Neural cell (in vitro differentiated cells): Measurements from ENCODE around the gene COL5A1. TPM values are rescaled to one million over a fixed set of nuclear protein-coding genes. Genes with fewer than 3 reads are reported as not detected.

Experiments used
- H2AFZ ChIP-seq: fragments of 200-600, 300-800 bp; sonication (generic), shearing (Covaris generic); 2 replicates; pipeline ENCODE4 v1.6.0; 2014; ENCODE audit warnings: low read depth, mild to moderate bottlenecking, antibody characterized with exemption, low read length, moderate library complexity
- H3F3A ChIP-seq: fragments of 200-600 bp; shearing (Covaris generic); 2 replicates; pipeline ENCODE4 v1.6.1; 2016; ENCODE audit warnings: mild to moderate bottlenecking, moderate library complexity, mixed read lengths, antibody characterized with exemption, low read length; ENCODE audit not compliant: insufficient read depth, poor library complexity, severe bottlenecking
- H3K27ac ChIP-seq: fragments of 200-600, 300-800 bp; sonication (generic), shearing (Covaris generic); 2 replicates; pipeline ENCODE4 v1.5.1; 2014; ENCODE audit warnings: mild to moderate bottlenecking, low read length, moderate library complexity
- H3K27me3 ChIP-seq: fragments of 300-800, 200-600 bp; sonication (generic), shearing (Covaris generic); 2 replicates; pipeline ENCODE4 v1.6.0; 2014; ENCODE audit warnings: mild to moderate bottlenecking, low read depth, low read length, moderate library complexity; ENCODE audit not compliant: insufficient read depth
- H3K36me3 ChIP-seq: fragments of 300-800, 200-600 bp; sonication (generic), shearing (Covaris generic); 2 replicates; pipeline ENCODE4 v1.5.1; 2014; ENCODE audit warnings: mild to moderate bottlenecking, antibody characterized with exemption, low read length, moderate library complexity; ENCODE audit not compliant: insufficient read depth
- H3K4me2 ChIP-seq: fragments of 300-800, 200-600 bp; sonication (generic), shearing (Covaris generic); 2 replicates; pipeline ENCODE4 v1.6.0; 2014; ENCODE audit warnings: mild to moderate bottlenecking, low read length
- H3K4me3 ChIP-seq: fragments of 300-800, 200-600 bp; sonication (generic), shearing (Covaris generic); 2 replicates; pipeline ENCODE4 v1.5.1; 2014; ENCODE audit warnings: mild to moderate bottlenecking, low read length, moderate library complexity
- H3K79me2 ChIP-seq: fragments of 200-600 bp; shearing (Covaris generic); replicated peaks from 2 replicates; pipeline ENCODE4 v1.6.0; 2014; ENCODE audit warnings: mild to moderate bottlenecking, low read length, moderate library complexity; ENCODE audit not compliant: insufficient read depth
- H3K9ac ChIP-seq: fragments of 300-800, 200-600 bp; sonication (generic), shearing (Covaris generic); 2 replicates; pipeline ENCODE4 v1.6.1; 2016; ENCODE audit warnings: mild to moderate bottlenecking, low read length, mixed read lengths
- H3K9me2 ChIP-seq: fragments of 200-600 bp; shearing (Covaris generic); 2 replicates; pipeline ENCODE4 v1.6.1; 2016; ENCODE audit warnings: mild to moderate bottlenecking, low read length, mixed read lengths; ENCODE audit not compliant: insufficient read depth
- H3K9me3 ChIP-seq: fragments of 200-600, 300-800 bp; sonication (generic), shearing (Covaris generic); 2 replicates; pipeline ENCODE4 v1.6.1; 2016; ENCODE audit warnings: mild to moderate bottlenecking, mixed run types, low read length, moderate library complexity, mixed read lengths
- H4K20me1 ChIP-seq: fragments of 200-600 bp; shearing (Covaris generic); 2 replicates; pipeline ENCODE4 v1.6.1; 2016; ENCODE audit warnings: mild to moderate bottlenecking, mixed run types; ENCODE audit not compliant: insufficient read depth
- EP300 ChIP-seq: fragments of 450-650 bp; conservative IDR thresholded peaks from 2 replicates; pipeline ENCODE4 v1.6.1; 2014; ENCODE audit warnings: antibody characterized with exemption, mild to moderate bottlenecking, moderate library complexity; ENCODE audit not compliant: poor library complexity, severe bottlenecking
- EZH2 ChIP-seq: fragments of 200-600, 300-800 bp; shearing (Covaris generic), sonication (generic); IDR thresholded peaks from 2 replicates; pipeline ENCODE4 v1.6.1; 2014; ENCODE audit warnings: antibody characterized with exemption, low read length, borderline replicate concordance, mild to moderate bottlenecking; ENCODE audit not compliant: insufficient read depth, poor library complexity, severe bottlenecking
- MXI1 ChIP-seq: fragments of 450-650 bp; conservative IDR thresholded peaks from 2 replicates; pipeline ENCODE4 v1.6.1; 2014; ENCODE audit warnings: antibody characterized with exemption, mild to moderate bottlenecking; ENCODE audit not compliant: poor library complexity, severe bottlenecking
- POLR2AphosphoS5 ChIP-seq: IDR thresholded peaks from 2 replicates; pipeline ENCODE4 v1.6.1; 2012
- RAD21 ChIP-seq: fragments of 450-650 bp; conservative IDR thresholded peaks from 2 replicates; pipeline ENCODE4 v1.6.1; 2014; ENCODE audit warnings: antibody characterized with exemption, mild to moderate bottlenecking, moderate library complexity
- REST ChIP-seq: IDR thresholded peaks from 2 replicates; pipeline ENCODE4 v1.6.1; 2012; ENCODE audit warnings: borderline replicate concordance
- SMC3 ChIP-seq: fragments of 450-650 bp; conservative IDR thresholded peaks from 2 replicates; pipeline ENCODE4 v1.6.1; 2014; ENCODE audit warnings: antibody characterized with exemption, mild to moderate bottlenecking, moderate library complexity; ENCODE audit not compliant: poor library complexity
- TAF1 ChIP-seq: IDR thresholded peaks from 2 replicates; pipeline ENCODE4 v1.6.1; 2012; ENCODE audit warnings: low read depth
- polyA plus RNA-seq: library from polyadenylated mRNA; depleted of rRNA; stranded (reverse); fragments of >200 nt; gene quantifications from 2 replicates; pipeline ENCODE4 v1.2.3, GENCODE V29; 2014
- TF ChIP-seq, protein P1 (sequence below): fragments of 450-650 bp; IDR thresholded peaks from 2 replicates; pipeline ENCODE4 v1.5.1; 2014; ENCODE audit warnings: antibody characterized with exemption, mild to moderate bottlenecking, moderate library complexity; ENCODE audit not compliant: poor library complexity, severe bottlenecking

The COL5A1 gene
- polyA plus RNA-seq, 1 donor from 2014 or later: not detected

DNA sequence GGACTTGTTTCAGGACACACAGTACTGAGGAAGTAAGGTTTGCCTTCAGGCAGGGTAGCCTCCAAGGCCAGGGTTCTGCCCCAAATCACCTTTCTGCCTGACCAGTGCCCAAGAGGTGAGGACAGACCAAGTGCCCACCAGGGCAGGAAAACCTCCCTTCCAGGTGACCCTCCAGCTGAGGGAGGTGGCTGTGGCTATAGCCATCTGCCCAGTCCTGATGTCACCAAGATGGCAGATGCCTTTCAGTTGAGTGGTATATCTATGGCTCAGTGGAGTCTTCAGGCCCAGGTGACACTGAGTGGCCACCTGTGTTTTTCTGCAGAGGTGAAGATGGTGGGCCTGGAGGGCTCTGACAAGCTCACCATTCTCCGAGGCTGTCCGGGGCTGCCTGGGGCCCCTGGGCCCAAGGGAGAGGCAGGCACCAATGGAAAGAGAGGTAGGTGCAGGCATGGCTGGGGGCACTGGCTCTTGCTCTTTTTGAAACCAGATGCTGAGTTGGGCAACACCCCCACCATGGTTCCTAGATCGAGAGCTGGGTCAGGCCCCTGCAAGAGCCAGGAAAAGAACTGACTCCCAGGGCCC is 240.7 kb downstream of the COL5A1 start:
- Histone ChIP-seq H3K27me3 (no peaks in the 10 kb centered on the region), H3K79me2 (no peaks in the 10 kb centered on the region), H3K9me2 (no peaks in the 10 kb centered on the region), H3K27ac (no peak overlapping the region), H3K4me2 (no peak overlapping the region), H3K9me3 (no peaks in the 10 kb centered on the region), H3K4me3 (no peak overlapping the region), H4K20me1 (no peaks in the 10 kb centered on the region), H3K36me3 (no peaks in the 10 kb centered on the region), H2AFZ (no peak overlapping the region), H3F3A (no peaks in the 10 kb centered on the region), H3K9ac (no peak overlapping the region)
- TF ChIP-seq TAF1 (no peak), REST (no peak)

- H3K4me3 ChIP-seq: no peak overlapping the region
- no peaks in the 10 kb centered on the region for H3K36me3 ChIP-seq
- no peaks in the 10 kb centered on the region for H3K27me3 ChIP-seq
- H3F3A ChIP-seq: no peaks in the 10 kb centered on the region
- H3K4me2 ChIP-seq: no peak overlapping the region
- no peaks in the 10 kb centered on the region for H4K20me1 ChIP-seq
- no peak overlapping the region for H2AFZ ChIP-seq
- TF ChIP-seq, protein P1, sequence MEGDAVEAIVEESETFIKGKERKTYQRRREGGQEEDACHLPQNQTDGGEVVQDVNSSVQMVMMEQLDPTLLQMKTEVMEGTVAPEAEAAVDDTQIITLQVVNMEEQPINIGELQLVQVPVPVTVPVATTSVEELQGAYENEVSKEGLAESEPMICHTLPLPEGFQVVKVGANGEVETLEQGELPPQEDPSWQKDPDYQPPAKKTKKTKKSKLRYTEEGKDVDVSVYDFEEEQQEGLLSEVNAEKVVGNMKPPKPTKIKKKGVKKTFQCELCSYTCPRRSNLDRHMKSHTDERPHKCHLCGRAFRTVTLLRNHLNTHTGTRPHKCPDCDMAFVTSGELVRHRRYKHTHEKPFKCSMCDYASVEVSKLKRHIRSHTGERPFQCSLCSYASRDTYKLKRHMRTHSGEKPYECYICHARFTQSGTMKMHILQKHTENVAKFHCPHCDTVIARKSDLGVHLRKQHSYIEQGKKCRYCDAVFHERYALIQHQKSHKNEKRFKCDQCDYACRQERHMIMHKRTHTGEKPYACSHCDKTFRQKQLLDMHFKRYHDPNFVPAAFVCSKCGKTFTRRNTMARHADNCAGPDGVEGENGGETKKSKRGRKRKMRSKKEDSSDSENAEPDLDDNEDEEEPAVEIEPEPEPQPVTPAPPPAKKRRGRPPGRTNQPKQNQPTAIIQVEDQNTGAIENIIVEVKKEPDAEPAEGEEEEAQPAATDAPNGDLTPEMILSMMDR: no peak
- no peak for TF ChIP-seq EZH2
- no peak for TF ChIP-seq SMC3
- H3K9me2 ChIP-seq: no peaks in the 10 kb centered on the region
- no peak overlapping the region for H3K27ac ChIP-seq
- H3K9me3 ChIP-seq: no peaks in the 10 kb centered on the region
- no peak overlapping the region for H3K9ac ChIP-seq
- H3K79me2 ChIP-seq: no peaks in the 10 kb centered on the region
Observed at GRCh38 chr9:134883040-134883782, 241.6 kb downstream of the COL5A1 start.

DNA sequence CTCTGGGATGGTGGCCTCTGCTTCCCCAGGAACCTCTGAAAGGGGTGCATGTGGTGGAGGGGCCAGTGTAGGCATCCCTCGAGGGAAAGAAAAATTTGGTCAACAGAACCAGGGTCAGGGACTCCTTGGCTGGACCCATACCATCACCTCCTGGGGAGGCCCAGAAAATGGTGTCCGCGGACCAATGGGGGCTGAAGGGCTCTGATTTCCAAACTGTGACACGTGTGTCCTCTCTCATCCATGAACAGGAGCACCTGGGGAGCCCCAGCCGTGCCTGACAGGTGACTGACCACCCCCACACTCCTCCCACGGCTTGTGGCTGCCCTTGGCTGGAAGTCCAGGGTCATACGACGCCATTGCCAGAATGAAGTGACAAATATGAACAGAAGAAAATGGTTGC is 242.9 kb downstream of the COL5A1 start:
- Histone ChIP-seq H4K20me1 (no peaks in the 10 kb centered on the region), H3K27ac (no peak overlapping the region), H3K36me3 (no peaks in the 10 kb centered on the region), H3K9me2 (no peaks in the 10 kb centered on the region), H3K4me3 (no peak overlapping the region), H3K9ac (no peak overlapping the region), H3K79me2 (no peaks in the 10 kb centered on the region), H3K4me2 (no peak overlapping the region), H3K9me3 (no peaks in the 10 kb centered on the region), H3F3A (no peaks in the 10 kb centered on the region), H3K27me3 (no peaks in the 10 kb centered on the region), H2AFZ (no peak overlapping the region)
- no peak for TF ChIP-seq EZH2
- TF ChIP-seq RAD21: no peak
- no peak for TF ChIP-seq SMC3
- TF ChIP-seq POLR2AphosphoS5: no peak
- TF ChIP-seq MXI1: no peak
- TF ChIP-seq, protein P1: no peak
- no peak for TF ChIP-seq EP300
- TF ChIP-seq TAF1: no peak
- TF ChIP-seq REST: no peak
